Measurements from ENCODE around the gene PHLPP2.

Gene PHLPP2

DNA sequence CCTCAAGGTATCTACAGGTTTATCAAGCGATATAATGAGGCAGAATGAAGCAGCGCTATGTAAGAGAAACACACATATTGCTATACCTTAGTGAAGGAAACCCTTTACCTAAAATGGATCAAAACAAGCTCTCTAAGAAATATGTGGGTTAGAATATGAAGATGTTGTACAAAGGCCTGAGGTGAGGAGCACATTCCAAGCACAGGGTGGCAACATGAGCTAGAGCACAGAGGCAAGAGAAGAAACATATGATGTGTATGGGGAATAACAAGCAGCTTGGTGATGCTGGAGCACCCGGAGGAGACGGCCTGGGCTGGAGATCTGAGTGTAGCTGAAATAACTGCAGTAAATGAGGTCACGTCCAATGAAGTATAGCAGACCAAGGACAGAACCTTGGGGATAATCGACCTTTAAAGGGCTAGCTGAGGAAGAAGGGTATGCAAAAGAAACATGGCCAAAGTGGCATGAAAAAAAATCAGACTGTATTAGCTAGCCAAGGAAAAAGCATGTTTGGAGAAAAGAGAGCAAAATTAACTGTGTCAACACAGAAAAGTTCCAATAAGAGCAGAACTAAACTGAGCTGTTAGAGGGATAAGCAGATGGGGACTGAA is 54.5 kb downstream of the PHLPP2 start:
- DNase-seq, result no peak

DNA sequence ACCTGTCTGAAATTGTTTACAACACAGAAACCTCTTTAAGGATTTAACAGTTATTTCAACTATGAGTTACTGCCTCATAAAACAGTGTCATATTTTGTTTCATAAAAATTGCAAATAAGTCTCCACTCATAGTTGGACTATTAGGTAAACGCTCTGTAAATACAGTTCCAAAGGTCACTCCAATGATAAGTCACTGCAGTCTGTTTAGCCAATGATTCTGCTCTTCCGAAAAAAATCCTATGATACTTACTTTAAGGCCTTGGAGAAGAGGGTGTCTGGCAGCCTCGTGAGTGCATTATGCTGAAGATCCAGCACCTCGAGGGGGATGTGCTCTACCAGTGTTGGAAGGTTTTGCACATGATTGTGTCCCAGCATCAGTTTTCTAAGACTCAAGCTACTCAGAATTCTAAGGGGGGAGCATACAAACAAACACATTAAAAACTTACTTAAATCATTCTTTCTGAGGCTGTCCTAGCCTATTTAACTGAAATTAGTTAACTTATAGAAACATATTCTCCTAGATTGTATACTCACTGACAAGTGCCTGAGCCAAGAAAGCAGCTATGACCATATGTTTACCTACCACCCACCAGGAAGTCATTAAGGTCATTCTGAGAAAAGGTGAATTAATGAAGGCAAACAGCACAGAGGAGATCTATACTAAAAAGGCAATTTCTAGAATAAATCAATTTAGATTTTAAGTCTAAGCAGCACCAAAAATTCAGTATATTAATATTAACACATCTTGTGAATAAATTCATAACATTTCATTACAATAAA is 57.4 kb downstream of the PHLPP2 start:
- DNase-seq, result no peak

DNA sequence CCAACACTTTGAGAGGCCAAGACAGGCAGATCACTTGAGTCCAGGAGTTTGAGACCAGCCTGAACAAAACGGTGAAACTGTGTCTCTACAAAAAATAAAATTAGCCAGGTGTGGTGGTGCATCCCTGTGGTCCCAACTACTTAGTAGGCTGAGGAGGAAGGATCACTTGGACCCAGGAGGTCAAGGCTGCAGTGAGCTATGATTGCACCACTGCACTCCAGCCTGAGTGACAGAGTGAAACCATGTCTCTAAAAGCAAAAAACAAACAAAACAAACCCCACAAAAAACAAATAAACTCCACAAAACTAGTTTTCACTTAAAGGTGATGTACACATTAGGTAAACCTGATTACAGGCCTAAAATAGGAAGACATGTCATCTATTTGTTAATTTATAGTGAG is 58.2 kb downstream of the PHLPP2 start:
- no peak for DNase-seq

DNA sequence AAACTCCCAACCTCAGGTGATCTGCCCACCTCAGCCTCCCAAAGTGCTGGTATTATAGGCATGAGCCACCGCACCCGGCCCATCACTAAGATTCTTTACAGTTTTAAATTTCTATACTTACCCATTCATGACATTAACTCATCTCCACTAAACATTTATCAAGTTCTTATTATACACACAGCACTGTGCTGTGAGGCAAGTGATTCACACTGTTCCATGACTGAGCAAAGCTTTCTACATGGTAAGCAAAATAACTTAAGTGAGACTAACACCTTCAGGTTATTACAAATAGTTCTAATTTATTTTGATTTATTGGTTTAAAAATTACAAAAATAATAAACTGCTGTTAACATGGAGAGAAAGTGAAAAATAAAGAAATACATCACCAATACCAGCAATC is 65.0 kb downstream of the PHLPP2 start:
- no peak for DNase-seq

DNA sequence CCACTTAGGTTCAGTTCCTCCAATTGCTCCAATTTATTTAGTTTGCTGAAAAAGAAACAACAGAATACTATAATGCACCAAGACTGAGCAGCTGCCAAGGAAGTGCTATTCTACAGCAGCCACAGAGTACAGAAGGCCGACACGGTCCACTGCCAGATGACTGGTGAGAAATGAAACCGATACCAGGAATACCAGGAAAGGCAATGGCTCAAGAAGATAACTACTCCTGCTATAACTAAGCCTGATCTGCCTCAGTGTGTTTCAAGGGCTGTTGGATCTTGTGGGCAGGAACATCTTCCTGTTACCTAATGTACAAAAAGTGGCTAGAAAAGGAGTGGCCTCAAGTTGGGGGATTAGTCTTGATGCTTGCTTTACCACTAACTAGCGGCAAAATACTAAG is 65.7 kb downstream of the PHLPP2 start:
- DNase-seq, result peak; percentile 20

DNA sequence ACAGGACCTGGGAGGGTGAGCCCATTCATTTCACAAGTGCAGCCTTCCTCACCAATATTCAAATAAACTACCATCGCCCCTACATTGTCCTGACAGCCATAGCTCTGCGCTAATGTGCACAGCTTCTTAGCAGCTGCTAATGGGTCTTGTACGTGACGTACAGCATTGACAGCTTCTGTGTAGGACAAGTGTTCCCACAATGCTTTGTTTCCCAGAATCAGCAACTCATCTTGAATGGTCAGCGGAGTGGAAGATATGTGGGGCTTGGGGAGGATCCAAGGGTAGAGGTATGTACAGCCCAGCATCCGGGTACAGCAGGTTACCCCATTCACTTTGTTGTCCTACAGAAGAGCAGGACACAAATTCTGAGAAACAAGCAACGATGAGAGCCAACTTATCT is 74.8 kb downstream of the PHLPP2 start:
- DNase-seq, result no peak

DNA sequence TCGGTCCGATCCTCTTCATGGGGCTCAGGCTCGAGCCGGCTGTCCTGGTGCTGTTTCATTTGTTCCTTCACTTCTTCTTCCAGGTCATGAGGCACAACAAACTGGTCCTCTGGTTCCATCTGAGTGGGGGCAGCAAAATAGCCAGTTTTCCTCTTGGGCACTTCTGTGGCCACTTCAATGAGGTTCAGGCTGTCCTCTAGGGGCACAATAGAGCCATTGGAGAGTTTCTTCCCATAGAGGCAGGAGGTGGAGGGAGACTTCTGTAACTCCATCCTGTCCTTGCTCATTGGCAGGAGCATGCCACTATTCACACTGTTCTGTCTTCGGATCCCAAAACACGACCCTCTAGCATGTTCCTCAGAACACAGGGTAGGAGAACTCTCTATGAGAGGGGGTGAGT is 75.6 kb downstream of the PHLPP2 start:
- DNase-seq, result no peak

DNA sequence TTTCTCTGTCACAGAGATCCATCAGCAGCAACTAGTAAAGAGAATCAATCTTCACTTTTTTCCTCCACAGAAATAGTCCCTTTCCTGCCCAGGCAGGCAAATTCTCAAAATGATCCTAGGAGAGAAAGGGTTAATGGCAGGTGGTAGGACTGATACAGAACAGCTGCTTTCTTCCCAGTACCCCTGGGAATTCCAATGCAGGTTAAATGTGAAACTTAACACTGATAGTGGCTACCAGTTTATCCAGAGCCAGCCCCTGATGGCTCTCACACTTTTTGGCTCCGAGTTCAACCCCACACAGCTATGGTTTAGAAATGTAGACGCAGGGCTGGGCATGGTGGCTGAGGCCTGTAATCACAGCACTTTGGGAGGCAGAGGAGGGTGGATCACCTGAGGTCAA is 76.3 kb downstream of the PHLPP2 start:
- DNase-seq, result no peak

DNA sequence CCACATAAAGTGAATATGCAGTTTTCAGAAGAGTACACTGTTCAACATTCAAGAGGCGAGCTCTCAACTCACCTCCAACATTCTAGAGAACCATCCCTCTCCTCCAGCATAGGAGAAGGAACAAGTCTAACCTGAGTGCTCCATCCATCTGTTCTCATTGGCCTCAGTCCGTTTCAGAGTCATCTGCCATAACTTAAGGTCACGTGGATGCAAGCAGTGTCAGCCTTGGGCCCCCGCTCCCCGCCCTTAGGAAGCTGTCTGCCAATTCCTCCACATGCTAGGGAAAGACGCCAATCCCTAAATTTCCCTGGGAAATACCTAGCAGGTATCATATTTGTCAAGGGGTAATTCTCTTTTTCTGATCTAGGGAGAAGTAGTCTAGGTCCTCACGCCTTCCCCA is 77.1 kb downstream of the PHLPP2 start:
- no peak for DNase-seq

DNA sequence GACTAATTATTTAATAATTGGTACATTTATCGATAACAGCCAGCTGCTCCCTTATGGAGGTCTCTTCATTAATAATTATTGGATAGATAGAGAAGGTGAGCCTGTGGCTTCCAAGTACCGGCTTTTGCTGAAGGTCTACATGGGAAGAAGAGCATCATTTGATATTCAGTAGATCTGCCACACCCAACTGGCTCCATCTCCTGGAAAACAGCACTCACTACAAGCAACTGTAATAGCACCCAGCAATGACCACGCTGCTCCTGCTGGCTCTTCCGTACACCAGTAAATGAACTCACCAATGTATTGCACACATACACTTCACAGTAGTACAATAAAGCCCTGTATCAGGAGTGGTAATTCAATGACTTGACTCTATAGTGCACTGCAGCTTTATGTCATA is 79.1 kb downstream of the PHLPP2 start:
- no peak for DNase-seq

DNA sequence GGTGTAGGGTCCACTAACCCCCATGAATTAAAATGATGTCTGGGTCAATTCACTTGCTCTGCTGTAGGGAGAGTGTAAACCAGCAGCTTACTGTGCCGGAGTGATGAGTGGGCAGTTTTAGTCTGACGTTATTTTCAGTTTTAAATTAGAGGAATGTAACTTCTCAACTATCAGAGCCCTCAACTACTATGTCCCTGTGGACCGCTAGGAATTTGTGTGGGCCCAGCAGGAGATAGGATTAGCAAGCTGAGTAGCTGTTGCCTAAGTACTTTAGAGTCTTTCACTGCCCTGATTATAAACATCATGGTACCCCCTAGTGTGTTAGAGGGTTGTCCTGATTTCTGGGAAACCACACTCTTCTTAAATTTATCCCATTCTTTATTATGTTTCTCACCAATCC is 87.1 kb downstream of the PHLPP2 start:
- no peak for DNase-seq

DNA sequence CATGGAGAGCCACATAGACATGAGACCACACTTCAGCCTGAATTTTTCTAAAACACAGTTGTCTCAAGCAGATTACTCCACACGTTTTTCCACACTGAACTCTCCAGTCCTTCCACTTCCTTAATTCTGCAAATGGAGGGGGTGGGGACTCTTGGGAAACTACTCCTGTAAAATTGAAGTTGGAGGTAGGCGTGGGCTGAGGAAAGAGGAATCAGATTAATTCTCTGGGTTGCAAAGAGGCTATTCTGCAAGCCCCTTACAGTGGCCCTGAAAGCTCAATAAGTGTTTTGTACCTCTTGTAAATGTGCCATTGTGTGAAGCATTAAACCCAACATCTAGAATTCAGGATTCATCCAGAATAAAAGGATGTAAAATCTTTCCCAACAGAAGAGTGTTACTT is 88.9 kb downstream of the PHLPP2 start:
- DNase-seq, result no peak

DNA sequence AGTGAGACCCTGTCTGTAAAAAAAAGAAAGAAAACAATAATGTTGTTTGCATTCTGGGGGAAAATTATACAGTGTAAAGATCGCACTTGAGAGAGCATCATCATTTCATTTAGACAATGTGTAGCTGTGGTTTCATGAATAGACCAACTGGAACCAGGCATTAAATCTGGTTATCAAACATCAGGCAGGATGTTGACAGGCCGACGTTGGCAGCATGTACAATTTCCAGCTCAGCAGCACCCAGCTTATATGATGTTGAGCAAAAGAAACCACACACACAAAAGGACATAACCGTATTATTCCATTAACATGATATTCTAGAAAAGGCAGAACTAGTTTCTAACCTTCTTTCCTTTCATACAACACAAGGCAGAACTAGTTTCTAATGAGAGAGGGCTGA is 92.7 kb downstream of the PHLPP2 start:
- DNase-seq, result no peak

DNA sequence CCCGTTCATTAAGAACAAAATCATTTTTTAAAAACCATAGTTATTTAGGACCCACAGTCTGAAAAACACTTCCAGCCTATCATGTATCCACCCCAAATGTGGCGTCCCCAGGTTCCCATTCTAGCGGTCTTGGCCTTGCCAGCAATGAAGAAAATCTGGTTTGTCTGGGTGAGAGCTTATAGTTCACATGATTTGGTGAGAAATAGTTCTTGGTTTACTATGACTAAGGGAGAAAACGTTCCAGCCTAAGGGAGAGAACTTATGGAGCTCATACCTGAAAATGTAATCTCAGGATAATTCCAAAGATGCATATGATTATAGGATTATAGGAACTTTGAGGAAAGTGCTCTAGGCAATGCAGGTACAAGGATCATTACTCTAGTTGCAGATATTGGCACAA is 93.7 kb downstream of the PHLPP2 start:
- no peak for DNase-seq

DNA sequence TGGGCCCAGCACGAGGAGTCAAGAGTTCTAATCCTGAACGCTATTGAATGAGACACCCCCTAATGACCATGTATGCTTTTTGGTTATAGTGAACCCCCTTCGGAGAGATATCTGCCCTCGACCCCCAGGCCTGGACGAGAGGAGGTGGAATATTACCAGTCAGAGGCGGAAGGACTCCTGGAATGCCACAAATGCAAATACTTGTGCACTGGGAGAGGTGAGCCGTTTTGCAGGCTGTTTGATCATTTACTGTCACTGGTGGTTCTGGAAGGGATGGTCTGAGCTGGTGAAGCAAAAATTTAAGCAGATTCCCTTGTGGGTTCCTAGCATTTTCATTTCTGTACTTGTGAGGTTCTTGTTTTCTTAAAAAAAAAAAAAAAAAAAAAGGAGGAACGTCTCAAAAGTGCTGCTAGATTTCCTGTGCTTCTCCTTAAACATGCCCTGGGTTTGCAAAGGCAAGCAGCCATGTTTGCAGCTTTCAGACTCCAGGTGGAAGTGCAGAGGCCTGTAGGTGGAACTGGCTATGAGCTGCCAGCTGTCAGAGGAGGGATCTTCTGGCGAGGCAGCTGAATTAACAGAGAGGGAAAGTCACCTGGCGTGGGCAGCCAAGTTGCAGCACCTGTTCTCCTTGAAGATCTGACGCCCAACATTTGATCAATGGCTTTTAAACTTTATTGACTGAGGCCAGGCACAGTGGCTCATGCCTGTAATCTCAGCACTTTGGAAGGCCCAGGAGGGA is 95.1 kb downstream of the PHLPP2 start:
- no peak for DNase-seq

DNA sequence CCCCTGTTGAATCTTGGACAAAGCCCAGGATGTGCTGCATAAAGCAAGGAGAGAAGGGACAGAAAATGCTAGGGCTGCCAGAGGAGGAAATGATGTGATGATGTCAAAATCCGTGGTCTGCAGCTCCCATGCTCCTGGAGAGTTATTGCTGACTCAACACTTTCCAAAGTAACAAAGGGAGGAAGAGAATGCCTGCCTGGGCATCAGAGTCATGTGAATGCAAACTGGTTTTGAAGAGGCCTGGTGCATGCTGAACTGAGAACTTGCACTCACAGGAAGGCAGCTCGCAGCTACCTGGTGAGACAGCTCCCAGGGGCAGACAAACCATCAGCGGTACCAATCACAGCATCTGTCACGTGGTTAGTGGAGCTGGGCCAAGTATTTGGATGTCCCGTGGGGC is 95.7 kb downstream of the PHLPP2 start:
- peak; percentile 18 for DNase-seq

DNA sequence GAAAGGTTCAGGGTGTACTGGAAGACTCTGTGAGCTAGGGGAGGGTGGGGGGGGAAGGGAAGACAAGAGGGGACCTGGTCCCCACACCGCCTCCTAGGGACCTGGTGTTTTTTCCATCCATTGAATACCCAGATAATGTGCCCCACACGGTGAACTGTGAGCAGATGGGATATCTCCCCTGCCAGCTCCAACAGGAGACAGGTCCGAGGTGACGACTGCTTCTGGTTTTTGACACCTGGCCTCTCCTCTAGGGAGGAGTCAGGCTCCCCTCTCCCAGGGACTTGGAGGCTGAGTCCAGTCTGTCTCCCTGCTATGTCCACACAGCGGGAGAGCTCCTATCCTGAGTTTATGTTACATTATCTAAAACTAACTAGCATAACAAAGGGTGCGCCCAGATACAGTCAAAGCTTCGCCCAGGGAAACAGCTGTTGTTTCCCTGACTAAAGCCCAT is 96.7 kb downstream of the PHLPP2 start:
- no peak for DNase-seq

DNA sequence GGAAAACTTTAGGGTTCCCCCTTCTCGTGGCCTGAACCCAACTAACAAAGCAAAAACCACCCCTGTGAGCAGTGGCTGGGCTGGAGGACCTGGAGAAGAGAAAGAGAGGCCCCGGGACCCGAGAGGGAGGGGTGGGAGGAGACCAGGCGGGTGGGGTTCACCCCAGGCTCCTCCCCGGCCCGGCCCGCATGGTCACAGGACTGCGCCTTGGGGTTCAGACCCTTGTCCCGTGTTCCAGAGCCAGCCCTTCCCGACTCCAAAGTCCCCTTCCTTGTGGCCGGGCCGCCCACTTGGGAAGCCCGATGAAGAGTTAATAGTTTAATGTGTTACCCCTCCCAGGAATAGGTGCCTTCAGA is 97.7 kb downstream of the PHLPP2 start:
- no peak for DNase-seq

DNA sequence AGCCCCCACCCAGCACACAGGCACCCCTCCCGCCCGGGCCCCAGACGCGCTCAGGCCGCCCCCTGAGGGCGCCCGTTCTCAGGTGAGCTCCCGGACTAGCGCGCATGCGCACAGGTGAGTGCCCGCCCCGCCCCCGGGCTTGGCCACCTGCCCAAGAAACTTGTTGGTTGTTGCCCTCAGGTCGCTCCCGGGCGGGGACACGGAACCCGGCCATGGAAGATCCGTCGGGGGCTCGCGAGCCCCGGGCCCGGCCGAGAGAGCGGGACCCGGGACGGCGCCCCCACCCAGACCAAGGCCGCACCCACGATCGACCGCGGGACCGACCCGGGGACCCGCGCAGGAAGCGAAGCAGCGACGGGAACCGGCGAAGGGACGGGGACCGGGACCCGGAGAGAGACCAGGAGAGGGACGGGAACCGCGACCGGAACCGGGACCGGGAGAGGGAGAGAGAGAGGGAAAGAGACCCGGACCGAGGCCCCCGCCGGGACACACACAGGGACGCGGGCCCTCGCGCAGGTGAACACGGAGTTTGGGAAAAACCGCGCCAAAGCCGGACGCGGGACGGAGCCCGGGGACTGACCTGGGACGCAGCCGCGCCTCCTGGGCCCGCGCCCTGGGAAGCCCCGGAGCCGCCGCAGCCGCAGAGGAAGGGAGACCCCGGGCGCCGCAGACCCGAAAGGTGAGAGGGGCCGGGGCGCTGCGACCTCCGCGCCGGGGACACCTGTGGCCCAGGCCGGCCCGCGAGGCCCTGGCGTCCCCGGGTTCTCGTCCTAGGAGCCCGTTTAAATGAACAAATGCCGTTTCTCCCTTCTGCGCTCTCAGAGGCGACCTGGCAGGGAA is 98.3 kb downstream of the PHLPP2 start, which contains the start of gene MARVELD3:
MARVELD3 (plus strand) TSS at position 167 of the 840 bp plus-strand sequence; CDS start at position 213, 46 bp downstream.
- peak; percentile 42 for DNase-seq

DNA sequence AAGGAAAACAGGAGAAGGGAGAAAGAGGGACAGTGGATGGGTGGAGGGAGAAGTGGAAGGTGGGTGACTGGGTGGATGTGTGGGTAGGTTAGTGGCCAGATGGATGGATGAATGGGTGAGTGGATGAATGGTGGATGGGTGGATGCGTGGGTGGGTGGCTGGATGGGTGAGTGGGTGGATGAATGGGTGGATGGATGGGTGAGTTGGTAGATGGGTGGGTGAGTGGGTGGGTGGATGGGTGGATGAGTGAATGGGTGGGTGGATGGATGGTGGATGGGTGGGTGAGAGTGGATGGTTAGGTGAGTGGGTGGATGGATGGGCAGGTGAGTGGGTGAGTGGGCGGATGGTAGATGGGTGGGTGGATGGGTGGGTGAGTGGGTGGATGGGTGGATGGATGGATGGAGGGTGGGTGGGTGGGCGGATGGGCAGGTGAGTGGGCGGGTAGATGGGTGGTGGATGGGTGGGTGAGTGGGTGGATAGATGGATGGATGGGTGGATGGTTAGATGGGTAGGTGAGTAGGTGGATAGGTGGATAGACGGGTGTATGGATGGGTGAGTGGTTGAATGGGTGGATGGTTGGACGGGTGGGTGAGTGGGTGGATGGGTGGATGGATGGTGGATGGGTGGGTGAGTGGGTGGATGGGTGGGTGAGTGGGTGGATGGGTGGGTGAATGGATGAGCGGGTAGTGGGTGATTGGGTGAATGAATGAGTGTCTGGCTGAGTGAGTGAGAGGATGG is 99.2 kb downstream of the PHLPP2 start:
- DNase-seq, result no peak

DNA sequence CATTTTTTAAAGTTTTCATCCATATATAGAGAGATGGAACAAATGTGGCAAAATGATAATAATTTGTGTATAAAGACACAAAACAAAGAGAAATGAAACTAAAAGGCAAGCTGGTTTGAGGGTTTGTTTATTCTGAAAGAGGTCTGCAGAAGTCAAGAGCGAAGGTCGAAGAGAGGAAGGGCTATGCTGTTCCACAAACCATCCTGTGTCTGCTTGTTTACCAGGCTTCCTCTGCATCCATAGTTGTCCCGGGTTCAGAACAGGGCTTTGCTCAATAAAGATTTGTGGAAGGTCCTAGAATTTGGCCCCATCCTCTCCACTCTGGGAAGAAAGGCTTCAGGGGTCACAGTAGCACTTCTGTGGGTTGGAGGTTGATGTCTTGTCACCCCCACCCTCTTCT is 100.9 kb downstream of the PHLPP2 start:
- no peak for DNase-seq

DNA sequence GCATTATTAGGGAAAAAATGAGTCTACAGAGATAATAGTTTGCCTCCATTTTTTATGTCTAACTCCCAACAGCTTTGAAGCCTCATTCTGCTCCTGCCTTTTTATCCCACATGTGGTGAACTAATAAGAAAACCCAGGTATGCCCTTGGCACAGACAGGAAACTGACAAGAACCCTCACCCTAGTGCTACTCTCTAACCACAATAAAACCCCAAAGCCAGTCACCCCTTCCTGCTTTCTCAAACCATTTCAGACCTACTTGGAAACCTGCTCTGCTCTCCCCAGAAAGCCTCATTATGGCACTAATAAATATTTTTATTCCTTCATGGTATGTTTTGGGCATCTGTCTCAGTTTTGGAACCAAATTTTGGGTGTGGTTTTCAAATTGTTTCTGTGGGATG is 102.4 kb downstream of the PHLPP2 start:
- DNase-seq, result no peak

Measured in DMS79 (cell line).